ENCODE data around the gene KPNB1.

- no peak for TF ChIP-seq PBX3 (CRISPR knock-in tag; IDR thresholded peaks at IDR 0.05)
- no peak for TF ChIP-seq CTCF (tag by site-specific recombination; IDR thresholded peaks at IDR 0.05)
- TF ChIP-seq ZBTB17 (tag by site-specific recombination; IDR thresholded peaks at IDR 0.05) = no peak
- no peak for TF ChIP-seq ZNF202 (tag by site-specific recombination; IDR thresholded peaks at IDR 0.05; ENCODE audit: borderline replicate concordance)
- TF ChIP-seq SP2 (tag by site-specific recombination; IDR thresholded peaks at IDR 0.05) = no peak
- no peak for TF ChIP-seq ZNF148 (tag by site-specific recombination; IDR thresholded peaks at IDR 0.05; ENCODE audit: borderline replicate concordance)
- no peak for TF ChIP-seq TRIM28 (IDR thresholded peaks at IDR 0.05; ENCODE audit: borderline replicate concordance, low read length)
- no peak for TF ChIP-seq SP7 (tag by site-specific recombination; IDR thresholded peaks at IDR 0.05)
- TF ChIP-seq PRDM10 (tag by site-specific recombination; IDR thresholded peaks at IDR 0.05) = no peak
- no peak for TF ChIP-seq ZSCAN16 (tag by site-specific recombination; IDR thresholded peaks at IDR 0.05)
These were observed 19.9 kb upstream of the KPNB1 start for GRCh38 chr17:47629826-47630225.
